ENCODE data around the gene C10orf105.

The C10orf105 gene

GRCh38 chr10:71719464-71720201, at the start of gene C10orf105:
Gene C10orf105 (minus strand): TSS chr10:71719778. CDS start chr10:71716337, 3,441 bp downstream.
- DNase-seq = no peak

DNA sequence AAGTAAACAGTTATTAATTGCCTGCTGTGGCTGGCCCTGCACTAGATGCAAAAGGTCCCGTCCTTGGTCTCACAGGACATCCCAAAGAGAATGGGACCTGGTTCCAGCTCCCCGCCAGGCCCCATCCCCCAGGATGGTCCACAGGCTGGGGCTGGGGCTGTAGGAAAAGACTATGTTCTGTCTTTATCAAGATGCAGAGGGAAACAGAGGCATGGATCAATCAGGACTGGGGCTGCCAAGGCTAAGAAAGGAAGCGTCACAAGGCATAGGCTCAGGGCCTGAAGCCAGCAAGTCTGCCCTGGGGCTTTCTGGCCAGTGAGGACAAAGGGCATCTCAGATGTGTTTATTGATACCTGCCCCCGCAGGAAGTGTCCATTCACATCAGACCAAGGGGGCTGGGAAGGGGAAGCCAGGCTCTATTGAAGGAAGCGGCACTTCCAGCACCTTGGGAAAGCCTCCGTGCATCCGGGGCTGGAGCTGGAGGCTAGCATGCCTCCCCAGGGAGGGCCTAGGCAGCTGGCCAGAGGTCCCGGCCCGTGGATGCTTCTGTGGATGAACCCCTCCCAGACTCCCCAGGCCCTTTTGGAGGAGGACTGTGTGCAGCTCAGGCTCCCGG, 48.0 kb upstream of the C10orf105 start:
- no peak for DNase-seq

- no peak for DNase-seq
These were observed 47.3 kb upstream of the C10orf105 start for GRCh38 chr10:71766717-71767419.

GRCh38 chr10:71765906-71766716, 46.5 kb upstream of the C10orf105 start:
- DNase-seq = no peak

GRCh38 chr10:71765176-71765904, 45.8 kb upstream of the C10orf105 start:
- no peak for DNase-seq

GRCh38 chr10:71763352-71764127, 44.0 kb upstream of the C10orf105 start:
- no peak for DNase-seq

GRCh38 chr10:71762324-71762723, 42.7 kb upstream of the C10orf105 start:
- DNase-seq = no peak

- DNase-seq = no peak
These were observed 42.0 kb upstream of the C10orf105 start for GRCh38 chr10:71761541-71762113.

GRCh38 chr10:71761105-71761511, 41.5 kb upstream of the C10orf105 start:
- no peak for DNase-seq

- DNase-seq = no peak
These were observed 37.9 kb upstream of the C10orf105 start for GRCh38 chr10:71757399-71757922.

GRCh38 chr10:71756311-71757191, 37.0 kb upstream of the C10orf105 start:
- DNase-seq = no peak

DNA sequence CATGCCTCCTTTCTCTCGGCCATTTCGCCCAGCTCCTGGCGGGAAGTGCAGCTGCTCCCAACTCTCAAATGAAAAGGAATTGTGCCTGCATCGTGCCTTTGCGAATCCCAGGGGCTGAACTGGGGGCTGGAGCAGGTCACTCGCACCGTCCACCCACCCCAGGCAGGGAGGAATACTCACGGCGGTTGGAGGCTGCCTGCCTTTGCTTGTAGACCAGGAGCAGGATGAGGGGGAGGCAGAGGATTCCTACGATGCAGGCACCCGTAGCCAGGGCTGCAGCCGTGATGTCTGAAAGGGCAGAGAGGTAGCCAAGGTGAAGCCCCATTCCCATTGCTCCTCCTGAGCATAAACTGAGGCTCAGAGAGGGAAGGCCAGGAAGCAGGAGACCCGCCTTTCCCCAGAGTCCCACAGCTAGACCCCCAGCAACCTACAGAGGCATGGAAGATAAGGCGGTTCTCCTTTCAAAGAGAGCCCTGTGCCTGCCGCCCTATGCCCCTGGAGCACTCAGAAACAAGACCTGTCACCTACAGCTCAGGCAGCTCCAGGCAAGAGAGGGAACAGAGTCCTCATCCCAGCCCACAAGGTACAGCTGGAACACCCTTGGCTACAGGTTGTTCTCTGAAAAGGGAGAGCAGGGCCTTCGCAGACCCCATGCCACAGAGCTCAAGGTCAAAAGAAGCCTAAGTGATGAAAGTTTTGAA, 35.8 kb upstream of the C10orf105 start:
- DNase-seq = no peak

- DNase-seq = no peak
These were observed 35.0 kb upstream of the C10orf105 start for GRCh38 chr10:71754562-71754961.

DNA sequence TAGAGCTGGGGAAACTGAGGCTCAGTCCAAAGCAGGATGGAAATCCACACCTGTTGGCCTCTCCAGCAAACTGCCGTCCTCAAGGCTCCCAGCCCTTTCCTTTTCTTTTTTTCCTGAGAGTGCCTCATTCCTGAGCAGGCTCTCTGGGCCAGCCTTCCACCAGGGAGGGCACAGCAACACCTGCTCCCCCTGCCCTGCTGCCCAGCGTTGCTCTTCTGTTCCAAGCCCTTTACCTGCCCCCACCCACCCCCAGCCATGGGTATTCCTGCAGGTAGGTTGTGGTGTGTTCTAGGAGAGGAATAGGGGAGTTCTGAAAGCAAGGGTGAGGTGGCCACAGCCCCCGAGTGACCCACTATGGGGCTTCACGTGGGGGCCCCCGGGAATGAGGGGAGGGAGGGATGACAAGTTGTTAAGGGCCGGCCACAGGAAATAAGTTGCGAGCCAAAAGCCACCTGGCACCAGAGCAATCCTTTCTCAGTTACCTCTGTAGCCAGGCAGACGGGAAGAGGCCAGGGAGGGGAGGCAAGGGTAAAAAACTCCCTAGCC, 34.5 kb upstream of the C10orf105 start:
- DNase-seq = no peak

GRCh38 chr10:71753091-71753959, 33.7 kb upstream of the C10orf105 start:
- DNase-seq = no peak

DNA sequence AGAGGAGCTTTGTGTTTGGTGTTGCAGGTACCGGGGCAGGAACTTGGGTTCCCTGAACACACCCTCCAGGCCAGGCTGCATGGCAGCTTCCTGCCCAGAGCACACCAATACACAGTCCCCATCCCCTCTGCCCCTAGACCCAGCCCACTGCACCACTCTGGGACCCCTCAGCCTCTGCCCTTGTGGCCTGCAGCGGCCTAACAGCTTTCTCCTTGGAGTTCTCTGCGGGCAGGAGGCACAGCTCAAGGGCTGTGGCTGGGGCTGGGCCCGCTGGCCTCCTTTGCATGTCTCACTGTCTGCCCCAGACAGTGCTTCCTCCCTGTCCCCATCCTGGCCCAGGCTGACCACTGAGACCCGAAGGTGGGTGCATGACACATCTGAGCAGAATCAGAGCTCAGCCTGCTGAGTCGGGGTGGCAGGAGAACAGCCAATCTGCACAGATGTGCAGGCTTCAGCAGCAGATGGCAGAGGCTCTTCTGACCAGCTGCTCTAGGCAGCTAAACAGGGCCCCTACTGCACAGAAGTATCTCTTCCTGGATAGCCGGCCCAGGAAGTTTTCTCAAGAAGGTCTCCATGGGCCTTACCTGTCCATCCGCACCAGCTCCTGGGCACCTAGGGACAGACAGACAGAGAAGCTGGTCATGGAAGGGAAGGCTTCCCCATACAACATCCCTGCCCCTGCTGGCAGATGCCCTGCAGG, 33.0 kb upstream of the C10orf105 start:
- DNase-seq = peak; percentile 58
